Panc1 (cell line): Measurements from ENCODE around the gene BICD1. TPM values are rescaled to one million over a fixed set of nuclear protein-coding genes. Genes with fewer than 3 reads are reported as not detected.

Source experiments
- ATAC-seq: fragments of 200-7000 bp; cut with Tn5 transposase; 2 replicates; pipeline ENCODE4 v1.9.1; 2020; ENCODE audit warnings: mild to moderate bottlenecking, moderate library complexity
- BruUV-seq: library from RNA; stranded (reverse); fragments of 400-500 nt; replicated peaks from 2 replicates; lab custom pipeline; 2021; lab: Mats Ljungman, UMichigan
- CTCF ChIA-PET: fragments of 300-600 bp; sonication (Branson Sonifier 250); formaldehyde crosslinking; loops from one replicate; lab custom pipeline; 2022; ENCODE audit warnings: antibody characterized with exemption; lab: Charles Lee
- POLR2A ChIA-PET: fragments of 300-600 bp; sonication (Branson Sonifier 250); formaldehyde crosslinking; loops from one replicate; lab custom pipeline; 2022; ENCODE audit warnings: antibody characterized with exemption; lab: Charles Lee
- DNase-seq: peaks from one replicate; pipeline ENCODE4 v3.0.0-alpha.2; 2010; ENCODE audit warnings: low read depth, low spot score
- H3K27ac ChIP-seq: 2 replicates; pipeline ENCODE4 v1.5.1; 2011; ENCODE audit warnings: mild to moderate bottlenecking, low read length, inconsistent platforms
- H3K27me3 ChIP-seq: fragments of 200-500 bp; sonication (Bioruptor generic); 2 replicates; pipeline ENCODE4 v1.6.0; 2014; ENCODE audit warnings: low read length, inconsistent platforms; ENCODE audit not compliant: control insufficient read depth, insufficient read depth
- H3K36me3 ChIP-seq: fragments of 200-500 bp; sonication (Bioruptor generic); 2 replicates; pipeline ENCODE4 v1.5.1; 2014; ENCODE audit warnings: inconsistent platforms, mild to moderate bottlenecking, low read length, moderate library complexity; ENCODE audit not compliant: control insufficient read depth, insufficient read depth
- H3K4me1 ChIP-seq: 2 replicates; pipeline ENCODE4 v1.5.1; 2011; ENCODE audit warnings: inconsistent platforms, mild to moderate bottlenecking, low read length, moderate library complexity; ENCODE audit not compliant: control insufficient read depth, insufficient read depth
- H3K4me3 ChIP-seq, 2 experiments: 2 replicates each; pipeline ENCODE4 v1.5.1; 2011 to 2012; ENCODE audit warnings: low read depth in 2 of 2, low read length in 2 of 2, mild to moderate bottlenecking in 2 of 2, inconsistent platforms in 1 of 2, moderate library complexity in 1 of 2
- H3K9me3 ChIP-seq: fragments of 200-500 bp; sonication (Bioruptor generic); 2 replicates; pipeline ENCODE4 v1.5.1; 2014; ENCODE audit warnings: low read depth, mild to moderate bottlenecking, inconsistent platforms, low read length, moderate library complexity; ENCODE audit not compliant: control insufficient read depth, insufficient read depth
- POLR2AphosphoS5 ChIP-seq: IDR thresholded peaks from 2 replicates; pipeline ENCODE4 v1.6.1; 2012; ENCODE audit warnings: mild to moderate bottlenecking, low read depth, low read length, moderate library complexity
- SIN3A ChIP-seq: IDR thresholded peaks from 2 replicates; pipeline ENCODE4 v1.6.1; 2012; ENCODE audit warnings: low read depth, mild to moderate bottlenecking, low read length, moderate library complexity, borderline replicate concordance; ENCODE audit not compliant: insufficient read depth
- TCF7L2 ChIP-seq: IDR thresholded peaks from 2 replicates; pipeline ENCODE4 v1.6.1; 2011; ENCODE audit warnings: mild to moderate bottlenecking, low read depth, low read length, inconsistent platforms
- in situ Hi-C: cut with HindIII; loops from 2 replicates; pipeline ENCODE4 v1.10.0; 2016; ENCODE audit warnings: low sequenced_read_pairs, low pct_unique_long_range_greater_than_20kb
- intact Hi-C: fragments of 100-400 bp; cut with micrococcal nuclease; formaldehyde crosslinking; loops from one replicate; pipeline ENCODE4 v1.10.0; 2022; ENCODE audit not compliant: unreplicated experiment
- total RNA-seq: library from RNA; stranded (reverse); gene quantifications from one replicate; pipeline ENCODE4 v1.2.1, GENCODE V29; 2021; ENCODE audit not compliant: unreplicated experiment
- TF ChIP-seq, protein P1 (sequence below): fragments of 450-650 bp; IDR thresholded peaks from 2 replicates; pipeline ENCODE4 v1.5.1; 2017; ENCODE audit warnings: mild to moderate bottlenecking
- TF ChIP-seq, protein P2 (sequence below), 2 experiments: IDR thresholded peaks; 2 replicates each; pipeline ENCODE4 v1.6.1; 2011 to 2012; ENCODE audit warnings: low read depth in 2 of 2, control low read depth in 1 of 2, low read length in 1 of 2, mild to moderate bottlenecking in 1 of 2, moderate library complexity in 1 of 2; ENCODE audit not compliant: insufficient read depth in 1 of 2

Gene BICD1
- total RNA-seq, 1 experiment from 2014 or later: 40.0 TPM

DNA sequence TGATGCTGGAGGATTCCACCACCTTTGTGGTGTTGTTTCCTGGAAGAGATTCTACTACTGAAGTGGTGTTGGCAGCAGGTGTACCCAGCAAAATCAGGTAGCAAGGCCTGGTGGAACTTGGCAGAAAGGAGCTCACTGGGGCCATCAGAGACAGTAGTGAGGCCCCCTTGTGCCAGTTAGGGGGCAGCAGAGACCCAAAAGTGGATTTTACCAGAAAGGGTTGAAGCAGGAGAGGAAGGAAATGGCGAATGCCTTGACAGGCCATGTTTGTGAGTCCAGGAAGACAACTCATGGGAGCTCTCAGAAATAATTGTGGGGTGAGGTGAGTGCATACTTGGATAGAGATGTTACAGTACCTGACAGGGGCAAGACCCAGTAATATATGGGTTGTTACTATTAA, 155.0 kb downstream of the BICD1 start:
- H3K27ac ChIP-seq: no peak overlapping the region
- TF ChIP-seq, protein P1, sequence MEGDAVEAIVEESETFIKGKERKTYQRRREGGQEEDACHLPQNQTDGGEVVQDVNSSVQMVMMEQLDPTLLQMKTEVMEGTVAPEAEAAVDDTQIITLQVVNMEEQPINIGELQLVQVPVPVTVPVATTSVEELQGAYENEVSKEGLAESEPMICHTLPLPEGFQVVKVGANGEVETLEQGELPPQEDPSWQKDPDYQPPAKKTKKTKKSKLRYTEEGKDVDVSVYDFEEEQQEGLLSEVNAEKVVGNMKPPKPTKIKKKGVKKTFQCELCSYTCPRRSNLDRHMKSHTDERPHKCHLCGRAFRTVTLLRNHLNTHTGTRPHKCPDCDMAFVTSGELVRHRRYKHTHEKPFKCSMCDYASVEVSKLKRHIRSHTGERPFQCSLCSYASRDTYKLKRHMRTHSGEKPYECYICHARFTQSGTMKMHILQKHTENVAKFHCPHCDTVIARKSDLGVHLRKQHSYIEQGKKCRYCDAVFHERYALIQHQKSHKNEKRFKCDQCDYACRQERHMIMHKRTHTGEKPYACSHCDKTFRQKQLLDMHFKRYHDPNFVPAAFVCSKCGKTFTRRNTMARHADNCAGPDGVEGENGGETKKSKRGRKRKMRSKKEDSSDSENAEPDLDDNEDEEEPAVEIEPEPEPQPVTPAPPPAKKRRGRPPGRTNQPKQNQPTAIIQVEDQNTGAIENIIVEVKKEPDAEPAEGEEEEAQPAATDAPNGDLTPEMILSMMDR: peak; percentile 22; the same call in 1 of the 2 replicates
- no peak for TF ChIP-seq TCF7L2
- DNase-seq (no peak), ATAC-seq (no peak)
- CTCF ChIA-PET: no interaction called here
- in situ Hi-C loops: no loop called here
- no peaks in the 10 kb centered on the region for H3K36me3 ChIP-seq
- H3K9me3 ChIP-seq: no peaks in the 10 kb centered on the region
- H3K4me1 ChIP-seq: no peaks in the 10 kb centered on the region
- POLR2A ChIA-PET: no interaction called here
- H3K4me3 ChIP-seq: no peak overlapping the region
- H3K27me3 ChIP-seq: no peaks in the 10 kb centered on the region
- no TSS peak for BruUV-seq
- intact Hi-C loops: no loop called here

DNA sequence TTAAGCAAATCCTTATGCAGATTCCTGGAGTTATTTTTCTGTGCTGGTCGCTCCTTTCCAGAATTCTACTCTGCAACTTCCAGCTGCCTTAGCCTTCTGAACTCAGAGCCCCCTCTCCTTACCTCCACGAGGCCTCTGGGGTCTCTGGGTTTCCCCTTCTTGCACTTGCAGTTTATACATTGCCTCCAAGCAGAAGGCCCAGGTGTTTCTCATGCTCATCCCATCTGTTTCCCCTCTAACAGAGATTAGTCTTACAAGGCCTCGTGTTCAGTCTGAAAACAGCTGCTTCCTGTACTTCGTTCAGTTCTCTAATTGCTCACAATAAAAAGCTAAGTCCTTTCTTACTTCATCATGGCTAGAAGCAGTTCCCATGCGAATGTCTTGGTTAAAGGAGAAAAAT, 158.3 kb downstream of the BICD1 start:
- Histone ChIP-seq H3K9me3 (no peaks in the 10 kb centered on the region), H3K27ac (no peak overlapping the region), H3K27me3 (no peaks in the 10 kb centered on the region), H3K4me3 (no peak overlapping the region), H3K4me1 (no peaks in the 10 kb centered on the region), H3K36me3 (no peaks in the 10 kb centered on the region)
- TF ChIP-seq TCF7L2 (no peak), POLR2AphosphoS5 (no peak), SIN3A (no peak)
- TF ChIP-seq, protein P2, sequence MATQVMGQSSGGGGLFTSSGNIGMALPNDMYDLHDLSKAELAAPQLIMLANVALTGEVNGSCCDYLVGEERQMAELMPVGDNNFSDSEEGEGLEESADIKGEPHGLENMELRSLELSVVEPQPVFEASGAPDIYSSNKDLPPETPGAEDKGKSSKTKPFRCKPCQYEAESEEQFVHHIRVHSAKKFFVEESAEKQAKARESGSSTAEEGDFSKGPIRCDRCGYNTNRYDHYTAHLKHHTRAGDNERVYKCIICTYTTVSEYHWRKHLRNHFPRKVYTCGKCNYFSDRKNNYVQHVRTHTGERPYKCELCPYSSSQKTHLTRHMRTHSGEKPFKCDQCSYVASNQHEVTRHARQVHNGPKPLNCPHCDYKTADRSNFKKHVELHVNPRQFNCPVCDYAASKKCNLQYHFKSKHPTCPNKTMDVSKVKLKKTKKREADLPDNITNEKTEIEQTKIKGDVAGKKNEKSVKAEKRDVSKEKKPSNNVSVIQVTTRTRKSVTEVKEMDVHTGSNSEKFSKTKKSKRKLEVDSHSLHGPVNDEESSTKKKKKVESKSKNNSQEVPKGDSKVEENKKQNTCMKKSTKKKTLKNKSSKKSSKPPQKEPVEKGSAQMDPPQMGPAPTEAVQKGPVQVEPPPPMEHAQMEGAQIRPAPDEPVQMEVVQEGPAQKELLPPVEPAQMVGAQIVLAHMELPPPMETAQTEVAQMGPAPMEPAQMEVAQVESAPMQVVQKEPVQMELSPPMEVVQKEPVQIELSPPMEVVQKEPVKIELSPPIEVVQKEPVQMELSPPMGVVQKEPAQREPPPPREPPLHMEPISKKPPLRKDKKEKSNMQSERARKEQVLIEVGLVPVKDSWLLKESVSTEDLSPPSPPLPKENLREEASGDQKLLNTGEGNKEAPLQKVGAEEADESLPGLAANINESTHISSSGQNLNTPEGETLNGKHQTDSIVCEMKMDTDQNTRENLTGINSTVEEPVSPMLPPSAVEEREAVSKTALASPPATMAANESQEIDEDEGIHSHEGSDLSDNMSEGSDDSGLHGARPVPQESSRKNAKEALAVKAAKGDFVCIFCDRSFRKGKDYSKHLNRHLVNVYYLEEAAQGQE (IDR thresholded peaks at IDR 0.05; ENCODE audit: insufficient read depth in 1 of 2, low read depth in 2 of 2, low read length in 1 of 2): no peak
- TF ChIP-seq, protein P1: no peak
- POLR2A ChIA-PET: no interaction called here
- ATAC-seq (no peak), DNase-seq (no peak)
- CTCF ChIA-PET: no interaction called here
- no TSS peak for BruUV-seq
- intact Hi-C loops (no loop called here), in situ Hi-C loops (no loop called here)

DNA sequence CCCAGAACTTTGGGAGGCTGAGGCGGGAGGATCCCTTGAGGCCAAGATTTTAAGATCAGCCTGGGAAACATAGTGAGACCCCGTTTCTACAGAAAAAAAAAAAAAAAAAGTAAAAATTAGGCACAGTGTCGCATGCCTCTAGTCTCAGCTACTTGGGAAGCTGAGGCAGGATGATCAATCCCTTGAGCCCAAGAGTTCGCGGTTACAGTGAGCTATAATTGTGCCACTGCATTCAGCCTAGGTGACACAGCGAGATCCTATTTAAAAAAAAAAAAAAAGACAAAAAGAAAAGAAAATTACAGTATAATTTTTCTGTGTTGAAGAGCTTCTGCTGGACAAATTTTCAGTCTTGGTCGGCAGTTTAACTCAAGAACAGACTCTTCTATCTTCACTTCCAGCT, 158.8 kb downstream of the BICD1 start:
- no peaks in the 10 kb centered on the region for H3K9me3 ChIP-seq
- no peaks in the 10 kb centered on the region for H3K36me3 ChIP-seq
- POLR2A ChIA-PET: no interaction called here
- no peak overlapping the region for H3K4me3 ChIP-seq
- ATAC-seq: no peak
- BruUV-seq: no TSS peak
- CTCF ChIA-PET: no interaction called here
- TF ChIP-seq, protein P1: no peak
- TF ChIP-seq TCF7L2 (no peak), POLR2AphosphoS5 (no peak), SIN3A (no peak)
- TF ChIP-seq, protein P2 (IDR thresholded peaks at IDR 0.05; ENCODE audit: insufficient read depth in 1 of 2, low read depth in 2 of 2, low read length in 1 of 2): no peak
- DNase-seq: no peak
- no peaks in the 10 kb centered on the region for H3K4me1 ChIP-seq
- no peaks in the 10 kb centered on the region for H3K27me3 ChIP-seq
- in situ Hi-C loops (no loop called here), intact Hi-C loops (no loop called here)
- no peak overlapping the region for H3K27ac ChIP-seq
